GM18870 (cell line): ENCODE data around the gene UNC79.
"Not testable (repeated sequence)": the region's sequence is repeated elsewhere in the genome, so short reads cannot be mapped to it uniquely, and the experiment has no call there.

Experiments
- ATAC-seq: cut with Tn5 transposase; IDR thresholded peaks from one replicate; pipeline ENCODE4 v1.9.1; 2021; ENCODE audit warnings: moderate library complexity; ENCODE audit not compliant: unreplicated experiment

Gene UNC79

GRCh38 chr14:93430315-93431035 is at the start of gene UNC79:
Gene UNC79 (plus strand): TSS chr14:93430939. CDS start chr14:93431030, 91 bp downstream.
- ATAC-seq: no peak

DNA sequence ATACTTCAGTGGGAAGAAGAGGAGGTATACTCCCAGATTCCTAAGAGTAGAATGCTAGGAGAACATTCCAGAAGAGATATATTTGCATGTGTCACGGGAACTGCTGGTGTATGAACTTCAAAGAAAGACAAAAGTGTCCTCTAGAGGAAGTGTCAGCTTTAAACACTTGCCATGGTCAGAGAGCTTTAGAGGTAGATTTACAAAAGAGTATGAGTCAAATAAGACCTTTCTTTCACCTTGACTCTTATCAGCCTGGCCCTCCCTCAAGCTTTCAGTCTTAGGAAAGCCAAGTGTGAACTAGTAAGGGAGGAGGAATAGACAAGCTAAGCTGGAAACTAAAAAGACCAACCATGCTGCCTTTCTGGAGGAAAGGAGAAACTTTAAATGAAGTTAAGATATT is 49.1 kb upstream of the UNC79 start:
- no peak for ATAC-seq

DNA sequence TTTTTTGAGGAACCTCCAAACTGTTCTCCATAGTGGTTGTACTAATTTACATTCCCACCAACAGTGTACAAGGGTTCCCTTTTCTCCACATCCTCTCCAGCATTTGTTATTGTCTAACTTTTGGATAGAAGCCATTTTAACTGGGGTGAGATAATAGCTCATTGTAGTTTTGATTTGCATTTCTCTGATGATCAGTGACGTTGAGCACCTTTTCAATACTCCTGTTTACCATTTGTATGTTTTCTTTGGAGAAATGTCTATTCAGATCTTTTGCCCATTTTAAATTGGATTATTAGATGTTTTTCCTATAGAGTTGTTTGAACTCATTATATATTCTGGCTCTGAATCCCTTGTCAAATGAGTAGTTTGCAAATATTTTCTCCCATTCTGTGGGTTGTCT is 46.5 kb upstream of the UNC79 start:
- not testable (repeated sequence) for ATAC-seq

- ATAC-seq: no peak
Measured at GRCh38 chr14:93395231-93395630, 35.5 kb upstream of the UNC79 start.

DNA sequence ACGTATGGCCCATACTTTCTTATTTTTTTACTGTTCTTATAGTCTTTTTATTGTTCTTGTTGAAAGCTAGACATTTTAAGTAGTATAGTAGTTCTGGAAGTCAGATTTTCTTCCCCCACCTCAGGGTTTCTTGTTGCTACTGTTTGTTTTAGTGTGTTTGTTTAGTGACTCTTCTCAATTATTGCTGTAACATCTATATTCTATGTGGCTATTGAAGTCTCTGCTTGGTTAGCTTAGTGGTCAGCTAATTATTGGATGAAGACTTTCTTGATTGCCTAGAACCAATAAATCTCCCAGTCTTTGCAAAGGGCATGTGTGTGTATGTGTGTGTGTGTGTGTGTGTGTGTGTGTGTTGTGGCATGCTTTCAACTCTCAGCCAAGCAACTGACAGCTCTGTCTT is 34.3 kb upstream of the UNC79 start:
- no peak for ATAC-seq

- ATAC-seq: no peak
Measured at GRCh38 chr14:93398491-93398890, 32.2 kb upstream of the UNC79 start.

DNA sequence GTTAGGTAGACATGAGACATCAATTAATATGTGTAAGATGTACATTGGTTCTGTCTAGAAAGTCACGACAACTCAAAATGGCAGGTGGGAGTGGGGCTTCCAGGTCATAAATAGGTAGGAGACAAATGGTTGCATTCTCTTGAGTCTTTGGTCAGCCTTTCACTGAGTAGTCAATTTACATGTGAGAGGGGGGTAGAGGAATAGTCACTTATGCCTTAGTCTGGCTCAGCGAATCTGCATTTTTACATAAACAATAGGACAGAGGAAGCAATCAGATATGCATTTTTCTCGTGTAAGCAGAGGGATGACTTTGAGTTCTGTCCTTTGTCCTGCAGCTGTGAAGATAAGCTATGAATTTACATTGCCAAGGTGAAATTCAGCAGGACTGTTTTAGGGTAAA is 27.8 kb upstream of the UNC79 start:
- ATAC-seq: no peak

DNA sequence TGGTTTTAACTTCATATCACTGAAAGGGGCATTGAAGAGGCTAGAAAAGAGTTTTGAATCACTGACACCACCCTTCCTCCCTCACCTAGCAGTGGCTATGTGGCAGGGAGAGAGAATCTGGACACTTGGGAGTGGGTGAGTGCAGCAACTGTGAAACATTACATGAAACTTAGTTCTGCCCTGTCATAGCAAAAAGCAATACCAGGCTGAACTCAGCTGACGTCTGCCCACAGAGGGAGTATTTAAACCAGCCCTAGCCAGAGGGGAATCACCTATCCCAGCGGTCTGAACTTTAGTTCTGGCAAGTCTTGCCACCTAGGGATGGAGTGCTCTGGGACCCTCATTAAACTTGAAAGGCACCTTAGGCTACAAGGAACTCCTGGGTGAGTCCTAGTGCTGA is 20.7 kb upstream of the UNC79 start:
- ATAC-seq: no peak

DNA sequence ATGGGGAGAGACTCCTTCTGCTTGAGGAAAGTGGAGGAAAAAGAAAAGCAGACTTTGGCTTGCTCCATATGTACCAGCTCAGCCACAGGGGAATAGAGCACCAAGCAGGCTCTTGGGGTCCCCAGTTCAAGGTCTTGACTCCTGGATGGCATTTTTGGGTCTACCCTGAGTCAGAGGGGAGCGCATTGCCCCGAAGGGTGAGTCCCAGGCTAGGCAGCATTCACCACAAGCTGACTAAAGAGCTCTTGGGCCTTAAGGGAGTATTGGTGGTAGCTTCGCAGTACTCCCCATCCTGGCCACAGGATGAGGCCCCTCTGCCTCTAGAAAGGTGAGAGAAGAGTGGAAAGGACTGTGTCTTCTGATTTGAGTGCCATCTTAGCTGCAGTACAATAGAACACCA is 19.8 kb upstream of the UNC79 start:
- no peak for ATAC-seq

GRCh38 chr14:93425136-93425535 is 5.6 kb upstream of the UNC79 start:
- ATAC-seq: not testable (repeated sequence)

DNA sequence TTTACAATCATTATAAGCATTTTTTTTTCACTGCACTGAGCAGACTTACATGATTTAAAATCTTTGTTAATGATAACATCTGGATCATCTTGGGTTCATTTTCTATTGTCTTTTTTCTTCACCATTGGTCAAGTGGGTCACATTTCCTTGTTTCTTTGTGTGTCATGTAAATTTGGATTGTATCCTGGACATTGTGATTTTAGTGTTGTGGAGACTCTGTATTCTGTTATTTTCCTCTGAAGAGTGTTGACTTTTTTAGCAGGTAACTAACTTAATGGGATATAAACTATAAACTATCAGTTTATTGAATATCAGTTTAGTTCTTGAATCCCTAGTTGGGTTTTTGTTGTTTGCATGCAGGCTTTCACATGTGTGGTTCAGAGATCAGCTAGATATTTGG is 4.0 kb upstream of the UNC79 start:
- no peak for ATAC-seq

DNA sequence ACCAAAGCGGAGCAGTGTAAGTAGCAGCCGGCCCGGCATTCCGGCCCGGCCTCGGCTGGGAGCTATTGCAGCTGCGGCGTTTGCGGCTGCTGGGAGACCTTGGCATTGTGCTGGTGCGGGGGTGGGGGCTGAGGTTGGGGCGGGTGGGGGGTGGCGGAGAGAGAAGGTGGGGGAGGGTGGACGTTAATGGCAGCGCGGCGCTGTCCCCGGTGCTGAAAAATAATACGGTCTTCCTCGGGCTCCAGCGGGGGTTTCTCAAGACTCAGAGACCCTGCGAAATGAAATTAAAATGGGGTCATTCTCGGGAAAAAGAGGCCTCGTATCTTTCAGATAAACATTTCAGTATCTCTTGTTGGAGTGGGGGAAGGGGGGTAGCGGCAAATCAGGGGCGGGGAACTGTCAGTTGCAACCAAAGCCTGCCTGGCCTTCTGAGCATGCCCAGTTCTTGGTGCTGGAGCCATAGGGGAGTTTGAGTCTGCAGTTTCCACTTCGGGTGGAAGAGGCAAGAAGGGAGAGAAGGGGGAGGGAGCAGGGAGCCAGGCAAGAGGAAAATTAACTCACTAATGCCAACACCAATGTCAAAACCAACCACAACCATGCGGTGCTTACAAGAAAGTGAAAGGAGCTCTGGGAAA is 414 bp downstream of the UNC79 start:
- no peak for ATAC-seq

GRCh38 chr14:93454224-93454623 is 23.5 kb downstream of the UNC79 start:
- ATAC-seq: no peak

DNA sequence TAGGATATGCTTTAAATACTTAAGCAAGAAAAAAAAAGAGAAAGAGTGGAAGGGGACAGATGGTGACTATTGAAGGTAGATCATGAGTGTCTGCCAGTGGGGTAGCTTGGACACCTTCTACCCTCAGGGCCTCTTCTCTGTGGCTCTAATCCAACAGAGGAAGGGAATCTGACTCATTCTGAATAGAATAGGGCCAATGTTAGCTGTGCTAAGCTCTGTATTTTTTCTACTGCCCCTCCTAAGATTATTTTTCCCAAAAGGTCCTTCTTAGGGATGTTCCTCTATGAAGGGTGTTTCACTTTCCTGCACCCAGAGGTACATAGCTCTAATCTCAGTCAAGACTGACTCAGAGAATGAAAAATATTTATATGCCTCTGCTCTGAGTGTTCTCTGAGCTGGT is 25.6 kb downstream of the UNC79 start:
- ATAC-seq: no peak

DNA sequence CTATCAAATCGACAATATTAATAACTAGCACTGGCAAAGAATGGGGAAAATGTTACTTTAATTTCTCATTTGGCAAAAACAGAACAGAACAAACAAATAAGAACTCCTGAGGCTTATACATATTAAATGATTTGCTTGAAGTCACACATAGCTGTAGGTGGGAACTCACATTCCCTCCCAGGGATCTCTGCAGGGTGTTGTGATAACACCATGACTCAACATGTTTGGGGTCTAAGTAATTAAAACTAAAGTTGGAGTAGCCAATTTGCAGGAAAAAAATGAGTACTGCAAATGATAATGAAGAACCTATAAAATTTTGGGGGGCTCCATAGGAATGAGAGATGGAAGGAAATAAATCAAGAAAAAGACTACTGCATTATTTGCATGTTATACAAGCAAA is 27.5 kb downstream of the UNC79 start:
- no peak for ATAC-seq

- ATAC-seq: no peak
Measured at GRCh38 chr14:93462479-93462878, 31.7 kb downstream of the UNC79 start.

DNA sequence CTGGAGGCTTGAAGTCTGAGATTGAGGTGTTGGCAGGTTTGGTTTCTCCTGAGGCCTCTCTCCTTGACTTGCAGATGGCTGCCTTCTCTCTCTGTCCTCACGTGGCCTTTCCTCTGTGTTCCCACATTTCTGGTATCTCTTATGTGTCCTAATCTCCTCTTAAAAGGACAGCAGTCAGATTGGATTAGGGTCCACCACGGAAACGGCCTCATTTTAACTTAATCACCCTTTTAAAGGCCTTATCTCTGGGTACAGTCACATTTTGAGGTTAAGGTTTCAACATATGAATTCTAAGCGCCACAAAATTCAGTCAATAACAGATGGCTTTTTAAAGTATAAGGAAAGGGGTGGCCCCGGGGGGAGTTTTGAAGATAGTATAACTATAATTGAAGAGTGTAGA is 33.5 kb downstream of the UNC79 start:
- no peak for ATAC-seq

DNA sequence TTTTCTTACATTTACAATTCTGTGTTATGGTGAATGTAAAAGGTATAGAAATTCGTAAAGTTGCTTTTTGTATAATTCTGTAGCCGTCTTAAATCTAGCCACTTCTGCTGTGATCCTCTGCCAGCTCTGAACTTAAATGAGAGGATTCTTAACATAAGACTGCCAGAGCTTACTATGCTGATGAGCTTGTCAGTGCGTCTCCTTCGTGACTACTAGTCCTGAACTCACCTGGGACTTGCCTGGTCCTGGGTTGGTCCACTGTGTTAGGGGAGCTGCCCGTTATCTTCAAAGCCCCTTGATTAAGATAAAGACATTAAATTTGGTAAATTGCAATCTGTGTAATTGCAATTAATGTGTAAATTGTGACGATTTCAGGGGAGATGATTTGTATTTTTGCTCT is 44.7 kb downstream of the UNC79 start:
- ATAC-seq: no peak

DNA sequence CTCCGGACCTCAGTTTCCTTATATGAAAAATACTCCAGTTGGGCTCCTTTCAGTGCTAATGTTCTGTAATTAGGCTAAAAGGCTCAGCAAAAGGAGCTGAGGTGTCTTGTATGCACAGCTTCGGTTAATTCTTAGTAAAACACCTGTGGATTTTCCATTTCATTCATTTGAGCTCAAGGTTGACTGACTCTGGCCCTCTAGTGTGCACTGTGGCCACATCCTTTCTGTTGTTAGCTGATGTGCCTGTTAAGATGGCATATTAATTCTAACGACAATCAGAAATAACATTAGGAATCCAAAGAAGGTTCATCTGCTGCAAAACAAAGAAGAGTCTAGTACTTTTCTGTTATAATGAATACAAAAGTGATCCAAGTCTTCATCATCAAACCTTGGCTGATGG is 45.6 kb downstream of the UNC79 start:
- no peak for ATAC-seq

GRCh38 chr14:93479074-93479473 is 48.3 kb downstream of the UNC79 start:
- not testable (repeated sequence) for ATAC-seq

DNA sequence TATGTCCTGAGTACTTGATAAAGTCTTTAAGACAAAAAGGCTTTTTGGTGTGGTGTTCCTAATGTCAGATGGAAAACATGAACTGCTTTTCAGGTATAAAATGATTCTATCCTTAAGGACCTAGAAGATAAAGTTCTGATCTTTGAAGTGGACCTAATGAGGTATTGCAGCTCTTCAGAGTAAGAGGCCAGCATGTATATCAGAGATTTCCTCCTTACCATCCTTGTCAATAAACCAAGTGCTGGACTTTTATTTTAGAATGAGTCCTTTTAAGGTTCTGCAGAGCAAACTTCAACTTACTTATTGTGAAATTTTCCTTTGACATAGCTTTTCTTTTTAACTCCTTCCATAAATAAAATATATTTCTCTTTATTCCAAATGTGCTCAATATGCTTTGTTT is 50.1 kb downstream of the UNC79 start:
- ATAC-seq: no peak

GRCh38 chr14:93481758-93482157 is 51.0 kb downstream of the UNC79 start:
- ATAC-seq: no peak

GRCh38 chr14:93490001-93490400 is 59.3 kb downstream of the UNC79 start:
- no peak for ATAC-seq
